H1 (cell line): ENCODE measurements around the gene ADSS1. TPM values are rescaled to one million over a fixed set of nuclear protein-coding genes. Genes with fewer than 3 reads are reported as not detected.

Source experiments
- CTCF ChIA-PET: fragments of 300-600 bp; sonication (Branson Sonifier 250); formaldehyde crosslinking; loops from one replicate; lab custom pipeline; 2021; ENCODE audit not compliant: partially characterized antibody; lab: Charles Lee
- POLR2A ChIA-PET: fragments of 300-600 bp; sonication (Branson Sonifier 250); formaldehyde crosslinking; loops from one replicate; lab custom pipeline; 2021; ENCODE audit warnings: inconsistent platforms; ENCODE audit not compliant: partially characterized antibody; lab: Charles Lee
- DNase-seq, 2 experiments: peaks; one replicate each; pipeline versions ENCODE4 v3.0.0 to v3.0.0-alpha.2; 2010 to 2022; ENCODE audit warnings: low spot score in 2 of 2, low read depth in 1 of 2, mixed read lengths in 1 of 2
- FAIRE-seq: peaks from 2 replicates; lab custom pipeline; 2011; peaks lifted over from hg19 to GRCh38; lab: Jason Lieb, UNC
- H2AFZ ChIP-seq: 2 replicates; pipeline ENCODE4 v1.8.1; 2012; ENCODE audit warnings: low read length, inconsistent platforms
- H2AK5ac ChIP-seq: 2 replicates; pipeline ENCODE4 v1.6.1; 2013; ENCODE audit warnings: low read depth, low read length
- H2BK120ac ChIP-seq: replicated peaks from 2 replicates; pipeline ENCODE3; 2013; ENCODE audit warnings: low read depth, low read length, inconsistent platforms
- H2BK12ac ChIP-seq: 2 replicates; pipeline ENCODE4 v1.6.1; 2013; ENCODE audit warnings: low read depth, low read length
- H2BK15ac ChIP-seq: 2 replicates; pipeline ENCODE4 v1.6.1; 2013; ENCODE audit warnings: low read length
- H2BK20ac ChIP-seq: 2 replicates; pipeline ENCODE4 v1.6.1; 2013; ENCODE audit warnings: low read length
- H2BK5ac ChIP-seq: 2 replicates; pipeline ENCODE4 v1.6.1; 2013; ENCODE audit warnings: low read depth, low read length
- H3K14ac ChIP-seq: 2 replicates; pipeline ENCODE4 v1.6.1; 2013; ENCODE audit warnings: inconsistent platforms; ENCODE audit not compliant: insufficient read length
- H3K18ac ChIP-seq: 2 replicates; pipeline ENCODE4 v1.6.1; 2013; ENCODE audit warnings: low read length; ENCODE audit errors: extremely low read depth
- H3K23ac ChIP-seq: 2 replicates; pipeline ENCODE4 v1.6.1; 2013; ENCODE audit warnings: inconsistent platforms; ENCODE audit not compliant: insufficient read length
- H3K23me2 ChIP-seq: 2 replicates; pipeline ENCODE4 v1.6.1; 2013; ENCODE audit warnings: low read depth, low read length
- H3K27ac ChIP-seq: 2 replicates; pipeline ENCODE4 v1.6.1; 2011; ENCODE audit warnings: low read depth, low read length, inconsistent platforms
- H3K27me3 ChIP-seq, 4 experiments: replicated peaks in 1 of 4; 1 replicate in 1 of 4; 2 replicates in 3 of 4; pipeline versions ENCODE4 v1.6.1 to v1.8.1; 2011 to 2013; ENCODE audit warnings: low read length in 3 of 4, mild to moderate bottlenecking in 3 of 4, inconsistent platforms in 2 of 4, mixed read lengths in 2 of 4, moderate library complexity in 1 of 4; ENCODE audit not compliant: control insufficient read depth in 3 of 4, insufficient read depth in 3 of 4; ENCODE audit errors: extremely low read depth in 1 of 4
- H3K36me3 ChIP-seq, 4 experiments: 2 replicates each; pipeline versions ENCODE4 v1.6.1 to v1.8.1; 2011 to 2013; ENCODE audit warnings: mild to moderate bottlenecking in 4 of 4, low read length in 3 of 4, moderate library complexity in 2 of 4, control low read depth in 1 of 4, inconsistent platforms in 1 of 4; ENCODE audit not compliant: insufficient read depth in 4 of 4, control insufficient read depth in 2 of 4
- H3K4ac ChIP-seq: replicated peaks from 2 replicates; pipeline ENCODE3; 2013; ENCODE audit warnings: low read length, low read depth, mixed read lengths, inconsistent platforms; ENCODE audit not compliant: insufficient read length
- H3K4me1 ChIP-seq, 4 experiments: replicated peaks in 1 of 4; 1 replicate in 1 of 4; 2 replicates in 3 of 4; pipeline versions ENCODE4 v1.6.1 to v1.8.1; 2011 to 2013; ENCODE audit warnings: low read length in 3 of 4, inconsistent platforms in 2 of 4, mixed read lengths in 1 of 4; ENCODE audit not compliant: insufficient read depth in 4 of 4, control insufficient read depth in 3 of 4
- H3K4me2 ChIP-seq, 2 experiments: 2 replicates each; pipeline versions ENCODE4 v1.6.1 to v1.8.1; 2011 to 2013; ENCODE audit warnings: low read depth in 2 of 2, low read length in 2 of 2, control low read depth in 1 of 2, inconsistent platforms in 1 of 2, mild to moderate bottlenecking in 1 of 2; ENCODE audit not compliant: insufficient read depth in 1 of 2
- H3K4me3 ChIP-seq, 4 experiments: fragments of 200-600, 300-600 bp in 1 of 4; sonication (generic), shearing (Covaris generic), sonication (Bioruptor Twin) in 1 of 4; 2 replicates each; pipeline versions ENCODE4 v1.5.1 to v1.8.1; 2011 to 2016; ENCODE audit warnings: low read length in 4 of 4, low read depth in 3 of 4, control low read depth in 2 of 4, inconsistent platforms in 2 of 4, mild to moderate bottlenecking in 2 of 4, mixed read lengths in 1 of 4, moderate library complexity in 1 of 4; ENCODE audit not compliant: insufficient read depth in 2 of 4; ENCODE audit errors: extremely low read depth in 1 of 4
- H3K56ac ChIP-seq: replicated peaks from 2 replicates; pipeline ENCODE3; 2013; ENCODE audit warnings: low read depth, mild to moderate bottlenecking, mixed read lengths, low read length, inconsistent platforms; ENCODE audit not compliant: insufficient read length
- H3K79me1 ChIP-seq: 2 replicates; pipeline ENCODE4 v1.6.1; 2013; ENCODE audit warnings: low read depth, low read length, control low read depth
- H3K79me2 ChIP-seq, 2 experiments: 2 replicates each; pipeline versions ENCODE4 v1.6.1 to v1.8.1; 2012 to 2013; ENCODE audit warnings: low read length in 2 of 2, mild to moderate bottlenecking in 2 of 2, inconsistent platforms in 1 of 2; ENCODE audit not compliant: insufficient read depth in 2 of 2, control insufficient read depth in 1 of 2
- H3K9ac ChIP-seq, 4 experiments: replicated peaks in 1 of 4; 1 replicate in 1 of 4; 2 replicates in 3 of 4; pipeline versions ENCODE4 v1.6.1 to v1.8.1; 2011 to 2013; ENCODE audit warnings: low read depth in 3 of 4, low read length in 3 of 4, control low read depth in 2 of 4, mild to moderate bottlenecking in 2 of 4, moderate library complexity in 2 of 4, inconsistent platforms in 1 of 4; ENCODE audit errors: extremely low read depth in 1 of 4
- H3K9me3 ChIP-seq, 2 experiments: 2 replicates each; pipeline versions ENCODE4 v1.6.1 to v1.8.1; 2012 to 2013; ENCODE audit warnings: mild to moderate bottlenecking in 2 of 2, moderate library complexity in 2 of 2, control low read depth in 1 of 2, inconsistent platforms in 1 of 2, low read depth in 1 of 2, low read length in 1 of 2, mixed read lengths in 1 of 2; ENCODE audit not compliant: insufficient read depth in 2 of 2
- H4K20me1 ChIP-seq, 2 experiments: replicated peaks in 1 of 2; 2 replicates each; pipeline versions ENCODE3 to v1.8.1; 2011 to 2013; ENCODE audit warnings: inconsistent platforms in 2 of 2, low read length in 2 of 2, mild to moderate bottlenecking in 1 of 2; ENCODE audit not compliant: insufficient read depth in 2 of 2, control insufficient read depth in 1 of 2
- H4K5ac ChIP-seq: 2 replicates; pipeline ENCODE4 v1.6.1; 2013; ENCODE audit warnings: low read length, low read depth, mixed read lengths, inconsistent platforms; ENCODE audit not compliant: insufficient read length
- H4K8ac ChIP-seq: 2 replicates; pipeline ENCODE4 v1.8.0; 2013; ENCODE audit warnings: mild to moderate bottlenecking, moderate library complexity, low read length, inconsistent platforms; ENCODE audit not compliant: insufficient read depth; ENCODE audit errors: extremely low read depth
- H4K91ac ChIP-seq: replicated peaks from 2 replicates; pipeline ENCODE3; 2013; ENCODE audit warnings: low read length, mixed read lengths, inconsistent platforms; ENCODE audit not compliant: insufficient read length
- BCL11A ChIP-seq, 2 experiments: IDR thresholded peaks; one replicate each; pipeline ENCODE4 v1.6.1; 2011; ENCODE audit warnings: low read depth in 2 of 2, low read length in 2 of 2, mild to moderate bottlenecking in 2 of 2
- CEBPB ChIP-seq: IDR thresholded peaks from 2 replicates; pipeline ENCODE4 v1.6.1; 2012; ENCODE audit warnings: low read depth, low read length
- CHD1 ChIP-seq: IDR thresholded peaks from 2 replicates; pipeline ENCODE4 v1.6.1; 2012; ENCODE audit warnings: low read depth, low read length, improper control_type of control experiment
- CTBP2 ChIP-seq: IDR thresholded peaks from 2 replicates; pipeline ENCODE4 v1.7.0; 2011; ENCODE audit warnings: borderline replicate concordance, mild to moderate bottlenecking, moderate library complexity, mixed read lengths, low read length; ENCODE audit not compliant: insufficient read depth, insufficient read length
- EZH2 ChIP-seq: fragments of 200-600 bp; sonication (generic); IDR thresholded peaks from 2 replicates; pipeline ENCODE4 v1.7.1; 2012; ENCODE audit warnings: low read depth, mild to moderate bottlenecking, moderate library complexity, low read length, inconsistent platforms; ENCODE audit not compliant: severe bottlenecking
- FOSL1 ChIP-seq: IDR thresholded peaks from 2 replicates; pipeline ENCODE4 v1.6.1; 2011; ENCODE audit warnings: mild to moderate bottlenecking, low read depth, low read length, moderate library complexity; ENCODE audit not compliant: insufficient read depth
- NRF1 ChIP-seq: IDR thresholded peaks from 2 replicates; pipeline ENCODE4 v1.6.1; 2011; ENCODE audit warnings: mild to moderate bottlenecking, low read depth, low read length, improper control_type of control experiment
- POU5F1 ChIP-seq: IDR thresholded peaks from 2 replicates; pipeline ENCODE4 v1.6.1; 2011; ENCODE audit warnings: low read depth, mild to moderate bottlenecking, low read length, moderate library complexity
- RBBP5 ChIP-seq: IDR thresholded peaks from 2 replicates; pipeline ENCODE4 v1.7.1; 2012; ENCODE audit warnings: low read depth, mild to moderate bottlenecking, inconsistent platforms, low read length, moderate library complexity, borderline replicate concordance
- SP1 ChIP-seq: IDR thresholded peaks from 2 replicates; pipeline ENCODE4 v1.6.1; 2011; ENCODE audit warnings: low read depth, low read length
- TAF7 ChIP-seq: optimal IDR thresholded peaks from 2 replicates; pipeline ENCODE3; 2011; ENCODE audit warnings: low read depth, mild to moderate bottlenecking, inconsistent platforms, low read length, moderate library complexity, borderline replicate concordance
- TCF12 ChIP-seq: IDR thresholded peaks from 2 replicates; pipeline ENCODE4 v1.6.1; 2011; ENCODE audit warnings: low read depth, mild to moderate bottlenecking, low read length
- WGBS, 2 experiments: shearing (Covaris generic) in 1 of 2; methylation state at CpG; one replicate each; pipeline versions ENCODE4 v1.1.6 to v1.1.7; 2013 to 2015; ENCODE audit warnings: low lambda C conversion rate in 2 of 2, mixed read lengths in 2 of 2, inconsistent platforms in 1 of 2, low coverage in 1 of 2, missing lambda C conversion rate in 1 of 2; ENCODE audit not compliant: insufficient replicate concordance in 2 of 2, insufficient coverage in 1 of 2, insufficient read length in 1 of 2; ENCODE audit errors: extremely low coverage in 1 of 2, missing lambda C conversion rate in 1 of 2; 5-methylcytosine and 5-hydroxymethylcytosine counted together
- polyA plus RNA-seq, 7 experiments: library from polyadenylated mRNA; depleted of rRNA in 3 of 7; stranded (reverse) in 5 of 7; unstranded in 2 of 7; fragments of >200 nt in 5 of 7; fragments of 200-250 nt in 2 of 7; gene quantifications; 1 replicate in 5 of 7; 2 replicates in 1 of 7; 4 replicates in 1 of 7; pipeline versions ENCODE4 v1.2.1 to v1.2.3, GENCODE V29; 2011 to 2013; ENCODE audit warnings: missing spikeins in 2 of 7, mixed read lengths in 2 of 7
- total RNA-seq: library from RNA; stranded (reverse); fragmentation: NEBNext Ultra II Directional; extraction: Animal tissue kit (Norgen Biotek cat#: 25700); gene quantifications from 2 replicates; pipeline ENCODE4 v1.2.1, GENCODE V29; 2021

The ADSS1 gene
- total and polyA plus RNA-seq, 2 of the 8 experiments (the other 6 are each of a cell fraction or from before 2014, with no cell fraction given): 7.1 to 7.9 TPM

DNA sequence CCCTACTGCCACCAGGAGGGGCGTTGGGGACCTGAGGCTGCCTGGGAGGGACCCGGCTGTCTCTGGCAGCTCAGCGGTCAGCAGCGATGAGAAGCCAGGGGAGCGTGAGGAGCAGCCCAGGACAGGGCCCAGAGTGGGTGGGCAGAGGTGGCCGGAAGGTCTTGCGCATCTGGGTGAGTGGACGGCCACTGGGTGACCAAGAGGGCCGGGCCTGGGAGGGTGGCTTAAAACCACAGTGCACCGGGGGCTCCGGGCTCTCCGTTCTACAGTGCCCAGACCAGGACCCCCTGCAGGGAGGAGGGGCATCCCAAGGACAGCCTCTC, 24.6 kb upstream of the ADSS1 start:
- H2BK12ac ChIP-seq: no peak overlapping the region
- CTCF ChIA-PET: interaction anchor here (1.4 to 9.1 kb wide), 3 partner anchors 8 to 34 kb away, joined by 3 to 70 read pairs (median 6); no protein-coding TSS in a partner anchor
- no peak overlapping the region for H4K5ac ChIP-seq
- TF ChIP-seq FOSL1 (no peak), TAF7 (no peak), BCL11A (IDR thresholded peaks at IDR 0.05; ENCODE audit: low read depth in 2 of 2, low read length in 2 of 2) (no peak), NRF1 (no peak), CEBPB (no peak), RBBP5 (no peak), POU5F1 (no peak), CHD1 (no peak), SP1 (no peak), TCF12 (no peak), EZH2 (no peak), CTBP2 (no peak)

More for the DNA sequence above, 24.6 kb upstream of the ADSS1 start:
- Histone ChIP-seq H3K4ac (no peak overlapping the region), H2AK5ac (no peak overlapping the region), H2AFZ (no peak overlapping the region), H3K27ac (no peak overlapping the region), H3K79me2 (no peaks in the 10 kb centered on the region; a peak in 1 of 4 replicates), H3K4me1 (peaks cover 0 to 26% (median 19%) of the 10 kb centered on the region in 4 experiments; a peak in 5 of 7 replicates), H2BK20ac (no peak overlapping the region), H4K20me1 (peaks cover 1 to 35% of the 10 kb centered on the region in 2 experiments), H3K14ac (no peak overlapping the region), H2BK5ac (no peak overlapping the region), H3K36me3 (peaks cover 0 to 22% (median 9%) of the 10 kb centered on the region in 4 experiments; a peak in 6 of 8 replicates), H4K8ac (no peak overlapping the region), H3K27me3 (no peaks in the 10 kb centered on the region; a peak in 1 of 7 replicates), H3K23ac (no peak overlapping the region), H3K79me1 (peaks cover 5% of the 10 kb centered on the region; the same call in 1 of the 2 replicates), H2BK15ac (no peak overlapping the region), H3K4me3 (no peak overlapping the region), H3K4me2 (no peak overlapping the region), H3K23me2 (no peaks in the 10 kb centered on the region; the same call in 1 of the 2 replicates), H3K9ac (no peak overlapping the region), H3K56ac (no peak overlapping the region), H3K18ac (no peak overlapping the region), H2BK120ac (no peak overlapping the region), H4K91ac (no peak overlapping the region), H3K9me3 (peaks cover 3 to 15% of the 10 kb centered on the region in 2 experiments)
- 93% methylated on average over 12 of the region's 12 CpGs; no CpG with 5 or more reads in 1 of the 2 experiments for WGBS, 2 experiments
- FAIRE-seq (no peak), DNase-seq (no peak)
- POLR2A ChIA-PET: interaction anchor here (1.7 to 6.6 kb wide), 2 partner anchors 19 to 69 kb away, joined by 4 to 71 read pairs; no protein-coding TSS in a partner anchor
